H1 (cell line): ENCODE measurements around the gene GLRX. TPM values are rescaled to one million over a fixed set of nuclear protein-coding genes. Genes with fewer than 3 reads are reported as not detected.

Source experiments
- CTCF ChIA-PET: fragments of 300-600 bp; sonication (Branson Sonifier 250); formaldehyde crosslinking; loops from one replicate; lab custom pipeline; 2021; ENCODE audit not compliant: partially characterized antibody; lab: Charles Lee
- POLR2A ChIA-PET: fragments of 300-600 bp; sonication (Branson Sonifier 250); formaldehyde crosslinking; loops from one replicate; lab custom pipeline; 2021; ENCODE audit warnings: inconsistent platforms; ENCODE audit not compliant: partially characterized antibody; lab: Charles Lee
- DNase-seq, 2 experiments: peaks; one replicate each; pipeline versions ENCODE4 v3.0.0 to v3.0.0-alpha.2; 2010 to 2022; ENCODE audit warnings: low spot score in 2 of 2, low read depth in 1 of 2, mixed read lengths in 1 of 2
- FAIRE-seq: peaks from 2 replicates; lab custom pipeline; 2011; peaks lifted over from hg19 to GRCh38; lab: Jason Lieb, UNC
- H2AFZ ChIP-seq: 2 replicates; pipeline ENCODE4 v1.8.1; 2012; ENCODE audit warnings: low read length, inconsistent platforms
- H2AK5ac ChIP-seq: 2 replicates; pipeline ENCODE4 v1.6.1; 2013; ENCODE audit warnings: low read depth, low read length
- H2BK120ac ChIP-seq: replicated peaks from 2 replicates; pipeline ENCODE3; 2013; ENCODE audit warnings: low read depth, low read length, inconsistent platforms
- H2BK12ac ChIP-seq: 2 replicates; pipeline ENCODE4 v1.6.1; 2013; ENCODE audit warnings: low read depth, low read length
- H2BK15ac ChIP-seq: 2 replicates; pipeline ENCODE4 v1.6.1; 2013; ENCODE audit warnings: low read length
- H2BK20ac ChIP-seq: 2 replicates; pipeline ENCODE4 v1.6.1; 2013; ENCODE audit warnings: low read length
- H2BK5ac ChIP-seq: 2 replicates; pipeline ENCODE4 v1.6.1; 2013; ENCODE audit warnings: low read depth, low read length
- H3K14ac ChIP-seq: 2 replicates; pipeline ENCODE4 v1.6.1; 2013; ENCODE audit warnings: inconsistent platforms; ENCODE audit not compliant: insufficient read length
- H3K18ac ChIP-seq: 2 replicates; pipeline ENCODE4 v1.6.1; 2013; ENCODE audit warnings: low read length; ENCODE audit errors: extremely low read depth
- H3K23ac ChIP-seq: 2 replicates; pipeline ENCODE4 v1.6.1; 2013; ENCODE audit warnings: inconsistent platforms; ENCODE audit not compliant: insufficient read length
- H3K23me2 ChIP-seq: 2 replicates; pipeline ENCODE4 v1.6.1; 2013; ENCODE audit warnings: low read depth, low read length
- H3K27ac ChIP-seq: 2 replicates; pipeline ENCODE4 v1.6.1; 2011; ENCODE audit warnings: low read depth, low read length, inconsistent platforms
- H3K27me3 ChIP-seq, 4 experiments: replicated peaks in 1 of 4; 1 replicate in 1 of 4; 2 replicates in 3 of 4; pipeline versions ENCODE4 v1.6.1 to v1.8.1; 2011 to 2013; ENCODE audit warnings: low read length in 3 of 4, mild to moderate bottlenecking in 3 of 4, inconsistent platforms in 2 of 4, mixed read lengths in 2 of 4, moderate library complexity in 1 of 4; ENCODE audit not compliant: control insufficient read depth in 3 of 4, insufficient read depth in 3 of 4; ENCODE audit errors: extremely low read depth in 1 of 4
- H3K36me3 ChIP-seq, 4 experiments: 2 replicates each; pipeline versions ENCODE4 v1.6.1 to v1.8.1; 2011 to 2013; ENCODE audit warnings: mild to moderate bottlenecking in 4 of 4, low read length in 3 of 4, moderate library complexity in 2 of 4, control low read depth in 1 of 4, inconsistent platforms in 1 of 4; ENCODE audit not compliant: insufficient read depth in 4 of 4, control insufficient read depth in 2 of 4
- H3K4ac ChIP-seq: replicated peaks from 2 replicates; pipeline ENCODE3; 2013; ENCODE audit warnings: low read length, low read depth, mixed read lengths, inconsistent platforms; ENCODE audit not compliant: insufficient read length
- H3K4me1 ChIP-seq, 4 experiments: replicated peaks in 1 of 4; 1 replicate in 1 of 4; 2 replicates in 3 of 4; pipeline versions ENCODE4 v1.6.1 to v1.8.1; 2011 to 2013; ENCODE audit warnings: low read length in 3 of 4, inconsistent platforms in 2 of 4, mixed read lengths in 1 of 4; ENCODE audit not compliant: insufficient read depth in 4 of 4, control insufficient read depth in 3 of 4
- H3K4me2 ChIP-seq, 2 experiments: 2 replicates each; pipeline versions ENCODE4 v1.6.1 to v1.8.1; 2011 to 2013; ENCODE audit warnings: low read depth in 2 of 2, low read length in 2 of 2, control low read depth in 1 of 2, inconsistent platforms in 1 of 2, mild to moderate bottlenecking in 1 of 2; ENCODE audit not compliant: insufficient read depth in 1 of 2
- H3K4me3 ChIP-seq, 4 experiments: fragments of 200-600, 300-600 bp in 1 of 4; sonication (generic), shearing (Covaris generic), sonication (Bioruptor Twin) in 1 of 4; 2 replicates each; pipeline versions ENCODE4 v1.5.1 to v1.8.1; 2011 to 2016; ENCODE audit warnings: low read length in 4 of 4, low read depth in 3 of 4, control low read depth in 2 of 4, inconsistent platforms in 2 of 4, mild to moderate bottlenecking in 2 of 4, mixed read lengths in 1 of 4, moderate library complexity in 1 of 4; ENCODE audit not compliant: insufficient read depth in 2 of 4; ENCODE audit errors: extremely low read depth in 1 of 4
- H3K56ac ChIP-seq: replicated peaks from 2 replicates; pipeline ENCODE3; 2013; ENCODE audit warnings: low read depth, mild to moderate bottlenecking, mixed read lengths, low read length, inconsistent platforms; ENCODE audit not compliant: insufficient read length
- H3K79me1 ChIP-seq: 2 replicates; pipeline ENCODE4 v1.6.1; 2013; ENCODE audit warnings: low read depth, low read length, control low read depth
- H3K79me2 ChIP-seq, 2 experiments: 2 replicates each; pipeline versions ENCODE4 v1.6.1 to v1.8.1; 2012 to 2013; ENCODE audit warnings: low read length in 2 of 2, mild to moderate bottlenecking in 2 of 2, inconsistent platforms in 1 of 2; ENCODE audit not compliant: insufficient read depth in 2 of 2, control insufficient read depth in 1 of 2
- H3K9ac ChIP-seq, 4 experiments: replicated peaks in 1 of 4; 1 replicate in 1 of 4; 2 replicates in 3 of 4; pipeline versions ENCODE4 v1.6.1 to v1.8.1; 2011 to 2013; ENCODE audit warnings: low read depth in 3 of 4, low read length in 3 of 4, control low read depth in 2 of 4, mild to moderate bottlenecking in 2 of 4, moderate library complexity in 2 of 4, inconsistent platforms in 1 of 4; ENCODE audit errors: extremely low read depth in 1 of 4
- H3K9me3 ChIP-seq, 2 experiments: 2 replicates each; pipeline versions ENCODE4 v1.6.1 to v1.8.1; 2012 to 2013; ENCODE audit warnings: mild to moderate bottlenecking in 2 of 2, moderate library complexity in 2 of 2, control low read depth in 1 of 2, inconsistent platforms in 1 of 2, low read depth in 1 of 2, low read length in 1 of 2, mixed read lengths in 1 of 2; ENCODE audit not compliant: insufficient read depth in 2 of 2
- H4K20me1 ChIP-seq, 2 experiments: replicated peaks in 1 of 2; 2 replicates each; pipeline versions ENCODE3 to v1.8.1; 2011 to 2013; ENCODE audit warnings: inconsistent platforms in 2 of 2, low read length in 2 of 2, mild to moderate bottlenecking in 1 of 2; ENCODE audit not compliant: insufficient read depth in 2 of 2, control insufficient read depth in 1 of 2
- H4K5ac ChIP-seq: 2 replicates; pipeline ENCODE4 v1.6.1; 2013; ENCODE audit warnings: low read length, low read depth, mixed read lengths, inconsistent platforms; ENCODE audit not compliant: insufficient read length
- H4K8ac ChIP-seq: 2 replicates; pipeline ENCODE4 v1.8.0; 2013; ENCODE audit warnings: mild to moderate bottlenecking, moderate library complexity, low read length, inconsistent platforms; ENCODE audit not compliant: insufficient read depth; ENCODE audit errors: extremely low read depth
- H4K91ac ChIP-seq: replicated peaks from 2 replicates; pipeline ENCODE3; 2013; ENCODE audit warnings: low read length, mixed read lengths, inconsistent platforms; ENCODE audit not compliant: insufficient read length
- ATF3 ChIP-seq: IDR thresholded peaks from 2 replicates; pipeline ENCODE4 v1.6.1; 2011; ENCODE audit warnings: low read depth, mild to moderate bottlenecking, low read length; ENCODE audit not compliant: insufficient read depth
- CEBPB ChIP-seq: IDR thresholded peaks from 2 replicates; pipeline ENCODE4 v1.6.1; 2012; ENCODE audit warnings: low read depth, low read length
- CREB1 ChIP-seq: IDR thresholded peaks from 2 replicates; pipeline ENCODE4 v1.6.1; 2012; ENCODE audit warnings: inconsistent platforms
- GABPA ChIP-seq: IDR thresholded peaks from 2 replicates; pipeline ENCODE4 v1.6.1; 2011; ENCODE audit warnings: mild to moderate bottlenecking, low read length, moderate library complexity, borderline replicate concordance; ENCODE audit not compliant: insufficient read depth
- HDAC6 ChIP-seq: IDR thresholded peaks from one replicate; pipeline ENCODE4 v1.7.1; 2012; ENCODE audit warnings: low read depth, mild to moderate bottlenecking, inconsistent platforms, low read length, moderate library complexity
- JUND ChIP-seq: IDR thresholded peaks from 2 replicates; pipeline ENCODE4 v1.6.1; 2011; ENCODE audit warnings: mild to moderate bottlenecking, improper control_type of control experiment, low read length
- NRF1 ChIP-seq: IDR thresholded peaks from 2 replicates; pipeline ENCODE4 v1.6.1; 2011; ENCODE audit warnings: mild to moderate bottlenecking, low read depth, low read length, improper control_type of control experiment
- RNF2 ChIP-seq: fragments of 200-900, 300-1000 bp; sonication (generic); IDR thresholded peaks from 2 replicates; pipeline ENCODE4 v1.7.1; 2016; ENCODE audit warnings: borderline replicate concordance, low read depth, mild to moderate bottlenecking, antibody characterized with exemption, low read length; ENCODE audit not compliant: poor library complexity, severe bottlenecking; ENCODE audit errors: missing control alignments
- TAF1 ChIP-seq: IDR thresholded peaks from 2 replicates; pipeline ENCODE4 v1.6.1; 2011; ENCODE audit warnings: mild to moderate bottlenecking, low read depth, low read length
- TBP ChIP-seq: IDR thresholded peaks from 2 replicates; pipeline ENCODE4 v1.6.1; 2011; ENCODE audit warnings: low read depth, low read length, improper control_type of control experiment
- TEAD4 ChIP-seq: IDR thresholded peaks from 2 replicates; pipeline ENCODE4 v1.6.1; 2012; ENCODE audit warnings: low read depth, low read length, inconsistent platforms, mixed read lengths
- USF2 ChIP-seq: IDR thresholded peaks from 2 replicates; pipeline ENCODE4 v1.6.1; 2011; ENCODE audit warnings: low read length, improper control_type of control experiment
- WGBS, 2 experiments: shearing (Covaris generic) in 1 of 2; methylation state at CpG; one replicate each; pipeline versions ENCODE4 v1.1.6 to v1.1.7; 2013 to 2015; ENCODE audit warnings: low lambda C conversion rate in 2 of 2, mixed read lengths in 2 of 2, inconsistent platforms in 1 of 2, low coverage in 1 of 2, missing lambda C conversion rate in 1 of 2; ENCODE audit not compliant: insufficient replicate concordance in 2 of 2, insufficient coverage in 1 of 2, insufficient read length in 1 of 2; ENCODE audit errors: extremely low coverage in 1 of 2, missing lambda C conversion rate in 1 of 2; 5-methylcytosine and 5-hydroxymethylcytosine counted together
- polyA plus RNA-seq, 7 experiments: library from polyadenylated mRNA; depleted of rRNA in 3 of 7; stranded (reverse) in 5 of 7; unstranded in 2 of 7; fragments of >200 nt in 5 of 7; fragments of 200-250 nt in 2 of 7; gene quantifications; 1 replicate in 5 of 7; 2 replicates in 1 of 7; 4 replicates in 1 of 7; pipeline versions ENCODE4 v1.2.1 to v1.2.3, GENCODE V29; 2011 to 2013; ENCODE audit warnings: missing spikeins in 2 of 7, mixed read lengths in 2 of 7
- total RNA-seq: library from RNA; stranded (reverse); fragmentation: NEBNext Ultra II Directional; extraction: Animal tissue kit (Norgen Biotek cat#: 25700); gene quantifications from 2 replicates; pipeline ENCODE4 v1.2.1, GENCODE V29; 2021

Gene GLRX
- total and polyA plus RNA-seq, 2 of the 8 experiments (the other 6 are each of a cell fraction or from before 2014, with no cell fraction given) = 22.9 to 31.2 TPM

DNA sequence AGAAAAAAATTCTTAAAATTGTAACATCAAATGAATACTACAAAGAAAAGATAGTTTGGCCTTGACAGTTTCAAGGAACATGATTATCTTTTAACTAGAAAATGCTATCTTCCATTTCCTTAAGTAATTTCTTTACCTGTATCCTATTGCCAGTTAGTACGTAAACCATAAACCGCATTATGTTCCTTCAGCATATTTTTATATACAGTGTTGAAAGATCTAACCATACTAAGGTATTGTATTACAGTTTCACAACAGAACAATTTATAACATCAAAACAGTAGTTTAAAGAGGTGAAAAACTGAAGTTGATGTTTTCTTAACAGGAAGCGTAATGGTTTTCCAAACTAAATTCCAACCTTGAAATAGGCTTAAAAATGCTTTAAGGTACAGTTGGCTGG, 45.1 kb downstream of the GLRX start:
- Histone ChIP-seq H3K9me3 (no peaks in the 10 kb centered on the region), H3K36me3 (no peaks in the 10 kb centered on the region), H3K23me2 (no peaks in the 10 kb centered on the region), H2BK120ac (no peak overlapping the region), H2AK5ac (no peak overlapping the region), H3K4ac (no peak overlapping the region), H2BK20ac (no peak overlapping the region), H2BK15ac (no peak overlapping the region), H3K79me2 (no peaks in the 10 kb centered on the region), H2BK12ac (no peak overlapping the region), H3K14ac (no peak overlapping the region), H4K5ac (no peak overlapping the region), H3K27me3 (no peaks in the 10 kb centered on the region), H4K91ac (no peak overlapping the region), H3K18ac (no peak overlapping the region), H3K56ac (no peak overlapping the region), H4K20me1 (no peaks in the 10 kb centered on the region), H3K27ac (no peak overlapping the region), H3K4me3 (no peak overlapping the region), H4K8ac (no peak overlapping the region), H2AFZ (no peak overlapping the region), H2BK5ac (no peak overlapping the region), H3K4me1 (no peaks in the 10 kb centered on the region), H3K4me2 (no peak overlapping the region), H3K9ac (no peak overlapping the region), H3K23ac (no peak overlapping the region), H3K79me1 (no peaks in the 10 kb centered on the region)
- WGBS, 2 experiments = 96% methylated on average over 3 of the region's 3 CpGs; no CpG with 5 or more reads in 1 of the 2 experiments
- DNase-seq (no peak), FAIRE-seq (no peak)
- TF ChIP-seq JUND (no peak), ATF3 (no peak), CEBPB (no peak), TEAD4 (no peak), CREB1 (no peak), RNF2 (no peak), TBP (no peak), GABPA (no peak), NRF1 (no peak), HDAC6 (no peak), USF2 (no peak), TAF1 (no peak)
- POLR2A ChIA-PET = no interaction called here
- CTCF ChIA-PET = interaction anchor here (1.4 kb wide), 2 partner anchors 15 to 69 kb away, joined by 3 to 4 read pairs; no protein-coding TSS in a partner anchor
